ENCODE data around the gene NT5DC2. TPM values are rescaled to one million over a fixed set of nuclear protein-coding genes. Genes with fewer than 3 reads are reported as not detected.

NT5DC2 gene
- total RNA-seq, 3 donors from 2014 or later = 29.7 to 53.1 (median 42.8) TPM

- peaks cover 21% of the 10 kb centered on the region for H3K36me3 Mint-ChIP-seq (ENCODE audit: insufficient read depth)
Measured at GRCh38 chr3:52483577-52484381, 49.9 kb downstream of the NT5DC2 start.

GRCh38 chr3:52483081-52483480 lies 50.6 kb downstream of the NT5DC2 start:
- H3K9me3 Mint-ChIP-seq = no peaks in the 10 kb centered on the region
- H3K4me3 Mint-ChIP-seq = no peak overlapping the region
- ATAC-seq (no peak), DNase-seq (no peak)
- H3K27me3 Mint-ChIP-seq (ENCODE audit: low read depth) = no peaks in the 10 kb centered on the region
- peaks cover 21% of the 10 kb centered on the region for H3K36me3 Mint-ChIP-seq (ENCODE audit: insufficient read depth)
- H3K4me1 Mint-ChIP-seq (ENCODE audit: low read depth) = no peaks in the 10 kb centered on the region

More at GRCh38 chr3:52483577-52484381, 49.9 kb downstream of the NT5DC2 start:
- Mint-ChIP-seq H3K27me3 (ENCODE audit: low read depth) (no peaks in the 10 kb centered on the region), H3K4me3 (no peak overlapping the region), H3K4me1 (ENCODE audit: low read depth) (no peaks in the 10 kb centered on the region), H3K9me3 (no peaks in the 10 kb centered on the region)
- peak in 1 of 2 donors; percentile 18 for ATAC-seq
- no peak for DNase-seq

- no peaks in the 10 kb centered on the region for H3K4me1 Mint-ChIP-seq (ENCODE audit: low read depth)
- no peaks in the 10 kb centered on the region for H3K9me3 Mint-ChIP-seq
- no peak overlapping the region for H3K4me3 Mint-ChIP-seq
- H3K36me3 Mint-ChIP-seq (ENCODE audit: insufficient read depth) = peaks cover 17% of the 10 kb centered on the region
- H3K27me3 Mint-ChIP-seq (ENCODE audit: low read depth) = no peaks in the 10 kb centered on the region
- DNase-seq (no peak), ATAC-seq (no peak)
Measured at GRCh38 chr3:52481819-52482521, 51.7 kb downstream of the NT5DC2 start.

GRCh38 chr3:52480768-52481715 lies 52.6 kb downstream of the NT5DC2 start:
- no peaks in the 10 kb centered on the region for H3K27me3 Mint-ChIP-seq (ENCODE audit: low read depth)

GRCh38 chr3:52479877-52480575 lies 53.6 kb downstream of the NT5DC2 start:
- Mint-ChIP-seq H3K27me3 (ENCODE audit: low read depth) (no peaks in the 10 kb centered on the region), H3K4me3 (no peak overlapping the region), H3K36me3 (ENCODE audit: insufficient read depth) (peaks cover 18% of the 10 kb centered on the region), H3K4me1 (ENCODE audit: low read depth) (no peaks in the 10 kb centered on the region), H3K9me3 (no peaks in the 10 kb centered on the region)
- ATAC-seq (no peak), DNase-seq (no peak)

More at GRCh38 chr3:52480768-52481715, 52.6 kb downstream of the NT5DC2 start:
- DNase-seq (no peak), ATAC-seq (no peak)
- no peak overlapping the region for H3K4me3 Mint-ChIP-seq
- no peaks in the 10 kb centered on the region for H3K9me3 Mint-ChIP-seq
- no peaks in the 10 kb centered on the region for H3K4me1 Mint-ChIP-seq (ENCODE audit: low read depth)
- H3K36me3 Mint-ChIP-seq (ENCODE audit: insufficient read depth) = peaks cover 17% of the 10 kb centered on the region

- no peaks in the 10 kb centered on the region for H3K4me1 Mint-ChIP-seq (ENCODE audit: low read depth)
- ATAC-seq = no peak
- no peak for DNase-seq
- no peaks in the 10 kb centered on the region for H3K9me3 Mint-ChIP-seq
- no peaks in the 10 kb centered on the region for H3K27me3 Mint-ChIP-seq (ENCODE audit: low read depth)
- no peak overlapping the region for H3K4me3 Mint-ChIP-seq
- peaks cover 16% of the 10 kb centered on the region for H3K36me3 Mint-ChIP-seq (ENCODE audit: insufficient read depth)
Measured at GRCh38 chr3:52479037-52479876, 54.4 kb downstream of the NT5DC2 start.

- peaks cover 20% of the 10 kb centered on the region for H3K36me3 Mint-ChIP-seq (ENCODE audit: insufficient read depth)
- H3K9me3 Mint-ChIP-seq = no peaks in the 10 kb centered on the region
- DNase-seq (no peak), ATAC-seq (no peak)
- H3K4me1 Mint-ChIP-seq (ENCODE audit: low read depth) = no peaks in the 10 kb centered on the region
- H3K4me3 Mint-ChIP-seq = no peak overlapping the region
- no peaks in the 10 kb centered on the region for H3K27me3 Mint-ChIP-seq (ENCODE audit: low read depth)
Measured at GRCh38 chr3:52477796-52478095, 55.9 kb downstream of the NT5DC2 start.

- no peaks in the 10 kb centered on the region for H3K27me3 Mint-ChIP-seq (ENCODE audit: low read depth)
- ATAC-seq (no peak), DNase-seq (no peak)
- no peaks in the 10 kb centered on the region for H3K4me1 Mint-ChIP-seq (ENCODE audit: low read depth)
- no peaks in the 10 kb centered on the region for H3K9me3 Mint-ChIP-seq
- H3K4me3 Mint-ChIP-seq = no peak overlapping the region
- peaks cover 22% of the 10 kb centered on the region for H3K36me3 Mint-ChIP-seq (ENCODE audit: insufficient read depth)
Measured at GRCh38 chr3:52477076-52477795, 56.4 kb downstream of the NT5DC2 start.

Other genes starting within 250 kb of the NT5DC2 start
- 10 to 100 TPM; 13.0 to 15.5 (median 13.3) TPM for gene GLYCTK, start 246.0 kb downstream of the NT5DC2 start, total RNA-seq
- 1 to 10 TPM; 6.4 to 8.4 (median 6.6) TPM for gene DNAH1, start 217.5 kb downstream of the NT5DC2 start, total RNA-seq
- gene BAP1, start 123.8 kb downstream of the NT5DC2 start, total RNA-seq = 100 to 1,000 TPM; 117 to 130 (median 127) TPM
- gene PHF7, start 123.2 kb downstream of the NT5DC2 start, total RNA-seq = 1 to 10 TPM; 3.6 to 5.0 (median 4.8) TPM
- gene SEMA3G, start 88.8 kb downstream of the NT5DC2 start, total RNA-seq = under 1 TPM; 0.05 to 0.24 (median 0.08) TPM
- 1 to 10 TPM in 2 of 3 donors, under 1 TPM in 1; 0.46 to 1.4 (median 1.1) TPM for gene TNNC1, start 79.8 kb downstream of the NT5DC2 start, total RNA-seq
- gene NISCH, start 78.3 kb downstream of the NT5DC2 start, total RNA-seq = 10 to 100 TPM; 60.2 to 69.1 (median 67.9) TPM
- gene STAB1, start 38.5 kb downstream of the NT5DC2 start, total RNA-seq = under 1 TPM; 0.30 to 0.73 (median 0.40) TPM
- gene UQCC5, start 2.7 kb upstream of the NT5DC2 start, total RNA-seq = 10 to 100 TPM; 22.8 to 25.7 (median 23.2) TPM
- 10 to 100 TPM; 55.9 to 65.2 (median 64.4) TPM for gene PBRM1, start 152.1 kb upstream of the NT5DC2 start, total RNA-seq
- 100 to 1,000 TPM; 324 to 336 (median 330) TPM for gene GNL3, start 152.2 kb upstream of the NT5DC2 start, total RNA-seq
- gene GLT8D1, start 171.9 kb upstream of the NT5DC2 start, total RNA-seq = 10 to 100 TPM; 30.1 to 31.9 (median 30.6) TPM
- gene SPCS1, start 172.2 kb upstream of the NT5DC2 start, total RNA-seq = 100 to 1,000 TPM; 150 to 171 (median 151) TPM
- gene NEK4, start 237.1 kb upstream of the NT5DC2 start, total RNA-seq = 10 to 100 TPM; 16.0 to 36.9 (median 26.9) TPM
- under 1 TPM in 2 of 3 donors, not detected in 1; 0.15 to 0.19 TPM for gene ITIH1, start 243.7 kb upstream of the NT5DC2 start, total RNA-seq